ENCODE results near the gene C4orf36.

C4orf36 gene

GRCh38 chr4:86856896-86857295, 35.3 kb downstream of the C4orf36 start:
- TF ChIP-seq CTCF (IDR thresholded peaks at IDR 0.05; ENCODE audit: insufficient read depth, low read depth, low read length, missing control alignments) = no peak
- DNase-seq (ENCODE audit: low read depth) = no peak
- no peak overlapping the region for H3K4me3 ChIP-seq (ENCODE audit: low read length)

GRCh38 chr4:86855572-86855971, 36.6 kb downstream of the C4orf36 start:
- peak; percentile 84 for DNase-seq (ENCODE audit: low read depth)

GRCh38 chr4:86853209-86853608, 39.0 kb downstream of the C4orf36 start:
- no peak overlapping the region for H3K4me3 ChIP-seq (ENCODE audit: low read length)
- no peak for DNase-seq (ENCODE audit: low read depth)
- TF ChIP-seq CTCF (IDR thresholded peaks at IDR 0.05; ENCODE audit: insufficient read depth, low read depth, low read length, missing control alignments) = no peak

More at GRCh38 chr4:86855572-86855971, 36.6 kb downstream of the C4orf36 start:
- no peak overlapping the region for H3K4me3 ChIP-seq (ENCODE audit: low read length)
- TF ChIP-seq CTCF (IDR thresholded peaks at IDR 0.05; ENCODE audit: insufficient read depth, low read depth, low read length, missing control alignments) = peak; percentile 11

GRCh38 chr4:86848732-86849619, 43.2 kb downstream of the C4orf36 start, which contains the start of gene SLC10A6:
TSS of gene SLC10A6 (minus strand) at chr4:86849384. CDS start at chr4:86849115, 269 bp downstream.
- peak; percentile 34 for DNase-seq (ENCODE audit: low read depth)
- no peak for TF ChIP-seq CTCF (IDR thresholded peaks at IDR 0.05; ENCODE audit: insufficient read depth, low read depth, low read length, missing control alignments)
- H3K4me3 ChIP-seq (ENCODE audit: low read length) = peak within 1 kb of the TSS; percentile 19

GRCh38 chr4:86848136-86848535, 44.1 kb downstream of the C4orf36 start:
- DNase-seq (ENCODE audit: low read depth) = no peak
- H3K4me3 ChIP-seq (ENCODE audit: low read length) = peak overlapping the region; percentile 19
- no peak for TF ChIP-seq CTCF (IDR thresholded peaks at IDR 0.05; ENCODE audit: insufficient read depth, low read depth, low read length, missing control alignments)

GRCh38 chr4:86847571-86847970, 44.7 kb downstream of the C4orf36 start:
- peak overlapping the region; percentile 19 for H3K4me3 ChIP-seq (ENCODE audit: low read length)
- DNase-seq (ENCODE audit: low read depth) = peak; percentile 60
- TF ChIP-seq CTCF (IDR thresholded peaks at IDR 0.05; ENCODE audit: insufficient read depth, low read depth, low read length, missing control alignments) = no peak
